Stomach smooth muscle (tissue), 2 donors: ENCODE measurements around the gene UBL5.

Experiments
- H3K27ac ChIP-seq: one replicate; pipeline ENCODE4 v1.7.0; 2013; ENCODE audit warnings: mild to moderate bottlenecking, low read length, inconsistent platforms
- H3K27me3 ChIP-seq, 2 donors: one replicate each; pipeline ENCODE4 v1.7.0; 2013; ENCODE audit warnings: low read length in 2 of 2; ENCODE audit not compliant: insufficient read depth in 2 of 2, control insufficient read depth in 1 of 2
- H3K36me3 ChIP-seq, 2 donors: one replicate each; pipeline ENCODE4 v1.7.0; 2013; ENCODE audit warnings: low read length in 2 of 2; ENCODE audit not compliant: control insufficient read depth in 2 of 2, insufficient read depth in 2 of 2
- H3K4me1 ChIP-seq: one replicate; pipeline ENCODE4 v1.7.0; 2013; ENCODE audit warnings: low read length; ENCODE audit not compliant: control insufficient read depth, insufficient read depth
- H3K4me3 ChIP-seq, 2 donors: one replicate each; pipeline ENCODE4 v1.7.0; 2013; ENCODE audit warnings: low read length in 2 of 2
- H3K9ac ChIP-seq, 2 donors: one replicate each; pipeline ENCODE4 v1.7.0; 2013; ENCODE audit warnings: low read length in 2 of 2, mild to moderate bottlenecking in 1 of 2
- H3K9me3 ChIP-seq, 2 donors: one replicate each; pipeline ENCODE4 v1.7.0; 2013; ENCODE audit warnings: low read length in 2 of 2; ENCODE audit not compliant: control insufficient read depth in 2 of 2
- donor health status: healthy.
- donor health status: Pancreatic carcinoma.

Gene UBL5

GRCh38 chr19:9791552-9792205, 36.0 kb upstream of the UBL5 start:
- H3K27ac ChIP-seq: peak overlapping the region; percentile 96
- H3K36me3 ChIP-seq: no peaks in the 10 kb centered on the region
- peak overlapping the region; percentile 72 to 75 for H3K4me3 ChIP-seq
- H3K27me3 ChIP-seq: no peaks in the 10 kb centered on the region
- no peaks in the 10 kb centered on the region for H3K9me3 ChIP-seq
- peak overlapping the region; percentile 73 to 85 for H3K9ac ChIP-seq
- peaks cover 29% of the 10 kb centered on the region for H3K4me1 ChIP-seq

- peak overlapping the region; percentile 76 to 85 for H3K9ac ChIP-seq
- H3K9me3 ChIP-seq: no peaks in the 10 kb centered on the region
- no peaks in the 10 kb centered on the region for H3K36me3 ChIP-seq
- H3K27ac ChIP-seq: peak overlapping the region; percentile 96
- H3K4me3 ChIP-seq: peak overlapping the region; percentile 73 to 86
- H3K4me1 ChIP-seq: peaks cover 26% of the 10 kb centered on the region
- no peaks in the 10 kb centered on the region for H3K27me3 ChIP-seq
Measured at GRCh38 chr19:9792206-9793070, 35.3 kb upstream of the UBL5 start.

GRCh38 chr19:9793071-9793591, 34.6 kb upstream of the UBL5 start:
- no peaks in the 10 kb centered on the region for H3K36me3 ChIP-seq
- no peaks in the 10 kb centered on the region for H3K9me3 ChIP-seq
- peak overlapping the region; percentile 73 to 86 for H3K4me3 ChIP-seq
- H3K4me1 ChIP-seq: peaks cover 26% of the 10 kb centered on the region
- no peaks in the 10 kb centered on the region for H3K27me3 ChIP-seq
- H3K27ac ChIP-seq: peak overlapping the region; percentile 96
- H3K9ac ChIP-seq: peak overlapping the region; percentile 65 to 76

- Histone ChIP-seq H3K9ac (no peak overlapping the region), H3K4me1 (peaks cover 11% of the 10 kb centered on the region), H3K9me3 (no peaks in the 10 kb centered on the region), H3K27ac (no peak overlapping the region), H3K27me3 (no peaks in the 10 kb centered on the region), H3K4me3 (no peak overlapping the region), H3K36me3 (no peaks in the 10 kb centered on the region)
Measured at GRCh38 chr19:9796113-9796773, 31.5 kb upstream of the UBL5 start.

DNA sequence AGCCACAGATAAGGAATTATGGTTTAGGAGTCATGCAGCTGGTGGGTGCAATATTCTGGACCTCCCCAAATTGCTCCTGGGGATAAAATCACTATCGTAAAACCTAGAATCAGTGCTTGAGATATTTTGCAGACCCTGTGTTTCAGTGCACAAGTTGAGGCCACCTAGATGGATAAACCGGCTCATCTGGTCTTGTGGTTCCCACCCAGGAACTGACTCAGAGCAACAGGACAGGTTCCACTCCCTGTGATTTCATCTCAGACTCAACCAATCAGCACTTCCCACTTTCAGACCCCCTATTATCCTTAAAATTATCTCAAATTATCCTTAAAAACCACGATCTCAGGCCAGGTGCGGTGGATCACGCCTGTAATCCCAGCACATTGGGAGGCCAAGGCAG, 29.8 kb upstream of the UBL5 start:
- Histone ChIP-seq H3K4me1 (peaks cover 7% of the 10 kb centered on the region), H3K27me3 (no peaks in the 10 kb centered on the region), H3K9ac (no peak overlapping the region), H3K36me3 (no peaks in the 10 kb centered on the region), H3K9me3 (no peaks in the 10 kb centered on the region), H3K27ac (no peak overlapping the region), H3K4me3 (no peak overlapping the region)

- Histone ChIP-seq H3K4me3 (no peak overlapping the region), H3K4me1 (peaks cover 3% of the 10 kb centered on the region), H3K27ac (no peak overlapping the region), H3K9ac (no peak overlapping the region), H3K36me3 (no peaks in the 10 kb centered on the region), H3K9me3 (no peaks in the 10 kb centered on the region), H3K27me3 (no peaks in the 10 kb centered on the region)
Measured at GRCh38 chr19:9799162-9799561, 28.6 kb upstream of the UBL5 start.

GRCh38 chr19:9801976-9802375, 25.7 kb upstream of the UBL5 start:
- H3K27me3 ChIP-seq: no peaks in the 10 kb centered on the region
- no peak overlapping the region for H3K4me3 ChIP-seq
- no peak overlapping the region for H3K27ac ChIP-seq

GRCh38 chr19:9806803-9807202, 20.9 kb upstream of the UBL5 start:
- Histone ChIP-seq H3K27me3 (no peaks in the 10 kb centered on the region), H3K9me3 (no peaks in the 10 kb centered on the region), H3K36me3 (peaks cover 24 to 36% of the 10 kb centered on the region in 2 donors), H3K4me1 (no peaks in the 10 kb centered on the region), H3K4me3 (no peak overlapping the region), H3K27ac (no peak overlapping the region), H3K9ac (no peak overlapping the region)

More at GRCh38 chr19:9801976-9802375, 25.7 kb upstream of the UBL5 start:
- H3K9ac ChIP-seq: no peak overlapping the region
- H3K4me1 ChIP-seq: no peaks in the 10 kb centered on the region
- no peaks in the 10 kb centered on the region for H3K9me3 ChIP-seq
- H3K36me3 ChIP-seq: peaks cover 3 to 10% of the 10 kb centered on the region in 2 donors

GRCh38 chr19:9808855-9809824, 18.6 kb upstream of the UBL5 start:
- H3K9ac ChIP-seq: no peak overlapping the region
- peaks cover 24 to 36% of the 10 kb centered on the region in 2 donors for H3K36me3 ChIP-seq
- H3K27me3 ChIP-seq: no peaks in the 10 kb centered on the region
- no peak overlapping the region for H3K4me3 ChIP-seq
- H3K27ac ChIP-seq: no peak overlapping the region
- no peaks in the 10 kb centered on the region for H3K9me3 ChIP-seq
- no peaks in the 10 kb centered on the region for H3K4me1 ChIP-seq

- H3K36me3 ChIP-seq: peaks cover 21 to 36% of the 10 kb centered on the region in 2 donors
- H3K4me3 ChIP-seq: no peak overlapping the region
- no peaks in the 10 kb centered on the region for H3K9me3 ChIP-seq
- H3K27ac ChIP-seq: no peak overlapping the region
- H3K9ac ChIP-seq: no peak overlapping the region
- H3K27me3 ChIP-seq: no peaks in the 10 kb centered on the region
- no peaks in the 10 kb centered on the region for H3K4me1 ChIP-seq
Measured at GRCh38 chr19:9811139-9811538, 16.6 kb upstream of the UBL5 start.
